DOHH2 (cell line): Measurements from ENCODE around the gene TRPM2.

ENCODE experiments used
- H3F3A ChIP-seq: fragments of 200-600 bp; sonication (generic), shearing (Covaris generic); 2 replicates; pipeline ENCODE4 v1.6.0; 2016; ENCODE audit warnings: antibody characterized with exemption, mild to moderate bottlenecking; ENCODE audit not compliant: control insufficient read depth, insufficient read depth
- H3K27ac ChIP-seq: fragments of 200-600 bp; sonication (generic); 2 replicates; pipeline ENCODE4 v1.5.1; 2014; ENCODE audit warnings: low read depth, mild to moderate bottlenecking, low read length, moderate library complexity
- H3K27me3 ChIP-seq: fragments of 200-600 bp; sonication (generic); 2 replicates; pipeline ENCODE4 v1.6.1; 2014; ENCODE audit warnings: mild to moderate bottlenecking, low read length, mixed read lengths; ENCODE audit not compliant: control insufficient read depth
- H3K36me3 ChIP-seq: fragments of 200-600 bp; sonication (generic); 2 replicates; pipeline ENCODE4 v1.6.1; 2014; ENCODE audit warnings: mild to moderate bottlenecking, low read length, moderate library complexity, mixed read lengths; ENCODE audit not compliant: control insufficient read depth
- H3K4me1 ChIP-seq: fragments of 200-600 bp; sonication (generic); 2 replicates; pipeline ENCODE4 v1.6.1; 2014; ENCODE audit warnings: mild to moderate bottlenecking, low read length, mixed read lengths; ENCODE audit not compliant: control insufficient read depth
- H3K4me2 ChIP-seq: fragments of 200-600 bp; sonication (generic); 2 replicates; pipeline ENCODE4 v1.6.0; 2014; ENCODE audit warnings: mild to moderate bottlenecking, low read length, moderate library complexity
- H3K4me3 ChIP-seq: fragments of 200-600 bp; sonication (generic); 2 replicates; pipeline ENCODE4 v1.5.1; 2014; ENCODE audit warnings: mild to moderate bottlenecking, low read length, mixed read lengths
- H3K79me2 ChIP-seq: fragments of 200-600 bp; sonication (generic); 2 replicates; pipeline ENCODE4 v1.6.1; 2014; ENCODE audit warnings: mild to moderate bottlenecking, low read length, mixed read lengths; ENCODE audit not compliant: control insufficient read depth
- H3K9me2 ChIP-seq: fragments of 200-600 bp; sonication (generic); replicated peaks from 2 replicates; pipeline ENCODE4 v1.6.1; 2014; ENCODE audit warnings: mild to moderate bottlenecking, low read length, mixed read lengths; ENCODE audit not compliant: control insufficient read depth
- H3K9me3 ChIP-seq: fragments of 200-600 bp; sonication (generic); 2 replicates; pipeline ENCODE4 v1.6.1; 2014; ENCODE audit warnings: antibody characterized with exemption, low read length, mixed read lengths; ENCODE audit not compliant: control insufficient read depth, insufficient read depth
- H4K20me1 ChIP-seq: fragments of 200-600 bp; sonication (generic); 2 replicates; pipeline ENCODE4 v1.6.0; 2014; ENCODE audit warnings: low read depth, mild to moderate bottlenecking, antibody characterized with exemption, low read length, moderate library complexity; ENCODE audit not compliant: control insufficient read depth, insufficient read depth
- CTCF ChIP-seq: fragments of 200-600 bp; sonication (generic); IDR thresholded peaks from one replicate; pipeline ENCODE4 v1.5.1; 2014; ENCODE audit warnings: antibody characterized with exemption, mild to moderate bottlenecking, low read depth, low read length; ENCODE audit not compliant: poor library complexity, severe bottlenecking
- EZH2phosphoT487 ChIP-seq: fragments of 200-600 bp; sonication (generic); IDR thresholded peaks from 2 replicates; pipeline ENCODE4 v1.6.1; 2017; ENCODE audit warnings: borderline replicate concordance, mild to moderate bottlenecking, antibody characterized with exemption, low read length, moderate library complexity, mixed read lengths

TRPM2 gene

GRCh38 chr21:44473915-44474555, 120.6 kb downstream of the TRPM2 start:
- Histone ChIP-seq H3K27ac (no peak overlapping the region), H3K4me2 (no peak overlapping the region), H3K4me1 (no peaks in the 10 kb centered on the region), H3K9me2 (no peaks in the 10 kb centered on the region), H3K27me3 (no peaks in the 10 kb centered on the region), H4K20me1 (no peaks in the 10 kb centered on the region), H3K79me2 (no peaks in the 10 kb centered on the region), H3K4me3 (no peak overlapping the region), H3K9me3 (no peaks in the 10 kb centered on the region), H3K36me3 (no peaks in the 10 kb centered on the region), H3F3A (no peaks in the 10 kb centered on the region)
- TF ChIP-seq CTCF (no peak), EZH2phosphoT487 (no peak)

- Histone ChIP-seq H3F3A (no peaks in the 10 kb centered on the region), H3K9me3 (no peaks in the 10 kb centered on the region), H3K79me2 (no peaks in the 10 kb centered on the region), H4K20me1 (no peaks in the 10 kb centered on the region), H3K27me3 (no peaks in the 10 kb centered on the region), H3K9me2 (no peaks in the 10 kb centered on the region), H3K36me3 (no peaks in the 10 kb centered on the region), H3K27ac (no peak overlapping the region), H3K4me1 (no peaks in the 10 kb centered on the region), H3K4me2 (no peak overlapping the region), H3K4me3 (no peak overlapping the region)
- TF ChIP-seq EZH2phosphoT487, result no peak
- TF ChIP-seq CTCF, result no peak
Measured at GRCh38 chr21:44475266-44475845, 121.9 kb downstream of the TRPM2 start.

GRCh38 chr21:44477131-44477530, 123.7 kb downstream of the TRPM2 start:
- no peaks in the 10 kb centered on the region for H4K20me1 ChIP-seq
- H3K9me2 ChIP-seq, result no peaks in the 10 kb centered on the region
- H3K27me3 ChIP-seq, result no peaks in the 10 kb centered on the region
- H3K4me2 ChIP-seq, result no peak overlapping the region
- no peaks in the 10 kb centered on the region for H3K36me3 ChIP-seq
- no peak overlapping the region for H3K4me3 ChIP-seq
- no peaks in the 10 kb centered on the region for H3K79me2 ChIP-seq
- no peaks in the 10 kb centered on the region for H3F3A ChIP-seq
- no peaks in the 10 kb centered on the region for H3K9me3 ChIP-seq
- TF ChIP-seq CTCF, result no peak
- no peak for TF ChIP-seq EZH2phosphoT487
- no peak overlapping the region for H3K27ac ChIP-seq
- H3K4me1 ChIP-seq, result no peaks in the 10 kb centered on the region
